ENCODE results near the gene GPD1.
"Not testable (repeated sequence)": the region's sequence is repeated elsewhere in the genome, so short reads cannot be mapped to it uniquely, and the experiment has no call there.

GPD1 gene

GRCh38 chr12:50074936-50075807, 28.6 kb upstream of the GPD1 start:
- peak; percentile 88 to 90 for DNase-seq

- no peak for DNase-seq
Measured at GRCh38 chr12:50075808-50076170, 28.0 kb upstream of the GPD1 start.

- no peak for DNase-seq
Measured at GRCh38 chr12:50077099-50077498, 26.7 kb upstream of the GPD1 start.

GRCh38 chr12:50078281-50078680, 25.5 kb upstream of the GPD1 start:
- no peak for DNase-seq

- DNase-seq: no peak
Measured at GRCh38 chr12:50079771-50080170, 24.0 kb upstream of the GPD1 start.

GRCh38 chr12:50081096-50081808, 22.6 kb upstream of the GPD1 start:
- DNase-seq: no peak

GRCh38 chr12:50082644-50083043, 21.2 kb upstream of the GPD1 start:
- DNase-seq: no peak

GRCh38 chr12:50083301-50083700, 20.5 kb upstream of the GPD1 start:
- DNase-seq: no peak

GRCh38 chr12:50084409-50084774, 19.4 kb upstream of the GPD1 start:
- not testable (repeated sequence) for DNase-seq

GRCh38 chr12:50084775-50085614, 18.8 kb upstream of the GPD1 start, which contains the start of gene SMARCD1:
TSS of gene SMARCD1 (plus strand) at chr12:50085342. CDS start at chr12:50085370, 28 bp downstream.
- DNase-seq: peak; percentile 89 to 92

GRCh38 chr12:50085615-50086072, 18.2 kb upstream of the GPD1 start:
- no peak for DNase-seq

- no peak for DNase-seq
Measured at GRCh38 chr12:50086148-50086547, 17.7 kb upstream of the GPD1 start.

GRCh38 chr12:50087151-50087550, 16.7 kb upstream of the GPD1 start:
- DNase-seq: no peak

- DNase-seq: no peak
Measured at GRCh38 chr12:50087995-50088394, 15.8 kb upstream of the GPD1 start.

- peak; percentile 64 to 65 for DNase-seq
Measured at GRCh38 chr12:50088577-50089335, 15.1 kb upstream of the GPD1 start.

GRCh38 chr12:50089730-50090129, 14.1 kb upstream of the GPD1 start:
- no peak for DNase-seq

GRCh38 chr12:50090391-50090790, 13.4 kb upstream of the GPD1 start:
- DNase-seq: no peak

GRCh38 chr12:50097952-50098351, 5.9 kb upstream of the GPD1 start:
- DNase-seq: no peak

GRCh38 chr12:50099302-50100008, 4.4 kb upstream of the GPD1 start:
- DNase-seq: no peak

- DNase-seq: no peak
Measured at GRCh38 chr12:50100561-50100960, 3.2 kb upstream of the GPD1 start.

GRCh38 chr12:50101663-50102062, 2.1 kb upstream of the GPD1 start:
- DNase-seq: no peak

- DNase-seq: no peak
Measured at GRCh38 chr12:50102131-50102531, 1.7 kb upstream of the GPD1 start.
